Effector memory CD4-positive, alpha-beta T cell (primary cell): Measurements from ENCODE around the gene C6orf89.

ENCODE experiments used
- DNase-seq, 3 donors: peaks; one replicate each; pipeline ENCODE4 v3.0.0-alpha.2; 2020
- H3K27ac ChIP-seq: 2 replicates; pipeline ENCODE4 v1.7.0; 2013; ENCODE audit warnings: mild to moderate bottlenecking, low read length, moderate library complexity; ENCODE audit not compliant: insufficient read depth, poor library complexity, severe bottlenecking
- H3K27me3 ChIP-seq: replicated peaks from 2 replicates; pipeline ENCODE4 v1.7.0; 2013; ENCODE audit warnings: mild to moderate bottlenecking, low read length; ENCODE audit not compliant: insufficient read depth, control insufficient read depth, poor library complexity, severe bottlenecking
- H3K36me3 ChIP-seq: 2 replicates; pipeline ENCODE4 v1.7.0; 2013; ENCODE audit warnings: mild to moderate bottlenecking, low read length, moderate library complexity; ENCODE audit not compliant: control insufficient read depth, insufficient read depth
- H3K4me1 ChIP-seq: 2 replicates; pipeline ENCODE4 v1.7.0; 2013; ENCODE audit warnings: low read length, mild to moderate bottlenecking; ENCODE audit not compliant: control insufficient read depth, insufficient read depth, poor library complexity, severe bottlenecking
- H3K4me3 ChIP-seq: 2 replicates; pipeline ENCODE4 v1.7.0; 2013; ENCODE audit warnings: low read length, low read depth, mild to moderate bottlenecking; ENCODE audit not compliant: insufficient read depth, poor library complexity, severe bottlenecking
- H3K9me3 ChIP-seq: 2 replicates; pipeline ENCODE4 v1.7.0; 2013; ENCODE audit warnings: mild to moderate bottlenecking, low read length, moderate library complexity; ENCODE audit not compliant: control insufficient read depth

C6orf89 gene

DNA sequence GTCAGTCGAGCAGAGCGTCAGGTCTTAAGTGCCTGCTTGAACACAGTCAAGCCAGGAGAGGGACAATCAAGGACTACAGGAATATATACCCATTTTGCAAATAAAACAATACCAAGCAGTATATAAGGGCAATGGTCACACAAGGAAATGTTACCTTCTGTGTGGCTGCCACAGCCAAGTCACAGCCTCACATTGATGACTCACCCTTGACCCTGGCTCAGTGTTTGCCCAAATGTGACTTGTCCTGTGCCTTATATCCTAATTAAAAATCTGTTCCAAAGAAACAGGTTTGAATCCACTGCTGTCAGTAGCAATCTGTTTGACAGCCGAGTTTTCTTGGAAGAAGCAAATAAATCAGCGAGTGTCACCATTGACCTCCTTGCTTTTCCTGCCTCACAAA is 34.3 kb downstream of the C6orf89 start:
- Histone ChIP-seq H3K36me3 (peaks cover 70% of the 10 kb centered on the region), H3K27me3 (no peaks in the 10 kb centered on the region), H3K27ac (no peak overlapping the region), H3K4me1 (no peaks in the 10 kb centered on the region), H3K4me3 (no peak overlapping the region), H3K9me3 (no peaks in the 10 kb centered on the region)
- no peak for DNase-seq

DNA sequence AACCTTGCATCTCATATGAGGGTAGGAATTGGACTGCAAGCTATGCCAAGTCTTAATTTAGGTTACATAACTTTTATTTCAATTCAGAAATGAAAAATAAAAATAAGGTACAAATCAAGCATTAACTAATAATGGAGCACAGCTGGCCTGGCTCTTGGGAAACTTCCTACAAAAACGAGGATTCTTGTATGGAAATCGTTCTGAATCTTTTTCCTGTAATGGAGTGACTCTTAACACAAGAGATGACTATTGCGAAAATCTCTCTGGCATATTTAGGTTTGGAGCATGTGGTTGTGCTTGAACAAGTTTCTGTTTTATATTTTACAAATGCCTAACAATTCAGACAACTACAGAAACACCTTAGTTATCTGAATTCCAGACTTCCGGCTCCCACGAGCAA is 34.8 kb downstream of the C6orf89 start:
- no peak overlapping the region for H3K4me3 ChIP-seq
- H3K36me3 ChIP-seq = peaks cover 70% of the 10 kb centered on the region
- H3K27me3 ChIP-seq = no peaks in the 10 kb centered on the region
- H3K4me1 ChIP-seq = no peaks in the 10 kb centered on the region
- DNase-seq = no peak
- H3K27ac ChIP-seq = no peak overlapping the region
- no peaks in the 10 kb centered on the region for H3K9me3 ChIP-seq

DNA sequence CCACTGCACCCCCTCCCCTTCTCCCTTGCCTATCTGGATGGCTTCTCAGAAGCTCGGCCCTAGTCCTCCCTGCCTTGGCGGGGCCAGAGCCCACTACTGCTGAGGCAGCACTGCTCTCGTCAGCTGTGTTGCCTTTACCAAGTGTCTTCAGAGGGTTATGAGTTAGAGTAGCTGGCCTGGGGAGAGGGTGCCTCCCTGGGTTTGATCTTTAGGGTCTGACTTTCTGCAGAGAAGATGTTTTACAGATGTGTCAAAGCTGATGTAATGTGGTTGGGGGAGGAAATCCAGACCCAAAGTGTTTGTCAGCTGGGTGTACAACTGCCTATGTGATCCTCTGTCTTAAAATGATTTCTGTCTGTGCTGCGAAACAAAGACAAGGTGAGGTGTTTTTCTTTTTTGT is 38.4 kb downstream of the C6orf89 start:
- no peaks in the 10 kb centered on the region for H3K27me3 ChIP-seq
- DNase-seq = no peak
- H3K27ac ChIP-seq = no peak overlapping the region
- no peak overlapping the region for H3K4me3 ChIP-seq
- peaks cover 34% of the 10 kb centered on the region for H3K36me3 ChIP-seq
- no peaks in the 10 kb centered on the region for H3K4me1 ChIP-seq
- no peaks in the 10 kb centered on the region for H3K9me3 ChIP-seq

DNA sequence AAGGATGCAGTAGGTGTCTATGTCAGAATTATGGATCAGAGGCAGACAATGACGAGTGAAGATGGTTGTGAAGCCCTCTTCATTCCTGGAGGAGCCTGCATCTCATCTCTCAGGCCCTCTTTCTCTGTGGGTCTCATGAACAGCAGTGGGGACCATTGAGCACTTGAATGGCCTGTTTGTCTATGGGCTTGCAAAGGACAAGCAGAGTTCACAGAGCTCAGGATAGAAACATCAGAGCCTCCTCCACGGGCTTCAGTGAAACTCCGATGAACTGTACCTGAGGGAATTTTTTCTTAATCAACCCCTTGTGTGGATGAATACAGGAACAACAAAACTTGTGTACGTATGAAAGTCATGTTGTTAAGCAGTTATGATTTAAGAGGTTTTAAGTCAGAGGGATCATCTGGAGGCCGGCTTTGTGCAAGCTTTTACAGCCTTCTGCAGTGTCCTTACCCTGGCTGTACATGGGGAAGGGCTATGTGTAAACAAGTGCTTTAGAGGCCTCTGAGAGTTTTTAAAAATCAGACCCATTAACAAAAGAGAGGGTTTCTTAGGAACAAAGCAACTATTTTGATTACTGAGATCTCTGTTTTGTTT is 39.1 kb downstream of the C6orf89 start:
- no peak for DNase-seq
- Histone ChIP-seq H3K4me3 (no peak overlapping the region), H3K27me3 (no peaks in the 10 kb centered on the region), H3K9me3 (no peaks in the 10 kb centered on the region), H3K27ac (no peak overlapping the region), H3K4me1 (no peaks in the 10 kb centered on the region), H3K36me3 (peaks cover 27% of the 10 kb centered on the region)

DNA sequence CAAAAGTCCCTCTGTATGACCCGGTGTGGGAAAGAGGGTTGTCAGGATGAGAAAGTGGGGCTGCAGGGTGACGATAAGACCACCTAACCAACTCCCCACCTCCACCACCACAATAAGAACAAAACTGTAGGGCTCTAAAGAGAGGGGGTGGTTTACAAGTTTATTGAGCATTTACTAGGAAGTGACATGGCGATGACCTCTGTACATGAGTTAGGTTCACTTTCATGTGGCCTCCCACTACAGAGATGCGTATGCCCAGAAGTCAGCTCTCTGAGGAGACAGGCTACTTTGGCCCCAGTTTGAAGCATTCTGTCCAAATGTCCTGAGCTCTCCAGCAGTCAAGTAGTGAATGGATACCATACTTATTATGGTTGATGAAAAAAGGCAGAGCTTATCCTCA is 40.1 kb downstream of the C6orf89 start:
- Histone ChIP-seq H3K9me3 (no peaks in the 10 kb centered on the region), H3K4me1 (no peaks in the 10 kb centered on the region), H3K27me3 (no peaks in the 10 kb centered on the region), H3K36me3 (peaks cover 25% of the 10 kb centered on the region), H3K4me3 (no peak overlapping the region), H3K27ac (no peak overlapping the region)
- DNase-seq = no peak

DNA sequence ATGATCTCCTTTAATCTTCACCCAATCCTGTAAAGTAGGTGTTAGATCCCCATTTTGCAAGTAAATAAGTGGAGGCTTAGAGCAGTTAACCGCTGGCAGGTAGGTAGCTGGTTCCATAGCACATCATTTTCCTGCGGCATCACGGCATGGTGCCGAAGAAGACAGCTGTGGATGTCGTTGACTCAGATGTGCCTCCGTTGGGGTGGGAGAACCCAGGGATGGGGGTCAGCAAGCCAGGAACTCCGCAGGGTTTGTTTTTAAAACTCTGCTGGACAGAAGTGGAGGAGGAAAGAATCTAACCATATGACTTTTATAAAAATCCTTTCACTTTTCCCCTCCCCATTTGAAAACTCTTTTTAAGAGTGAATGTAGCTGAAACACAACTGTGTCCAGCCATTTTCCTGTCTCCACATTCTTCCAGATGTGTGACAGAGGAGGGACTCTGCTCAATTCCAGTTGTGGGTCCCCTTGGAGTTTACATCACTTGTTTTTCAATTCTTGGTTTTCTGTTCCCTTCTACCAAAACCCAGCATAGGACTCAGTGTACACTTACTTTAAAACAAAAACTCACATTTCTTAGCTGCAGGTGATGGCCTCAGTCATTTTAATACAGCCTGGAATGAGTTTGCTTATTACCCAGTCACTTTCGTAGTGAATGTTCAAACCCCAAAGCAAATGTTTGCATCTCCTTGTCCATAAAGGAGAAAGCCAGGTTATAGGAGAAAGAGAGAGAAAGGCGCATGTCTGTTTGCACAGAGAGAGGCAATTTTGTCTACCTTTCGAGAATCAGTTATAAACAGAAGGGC is 41.2 kb downstream of the C6orf89 start:
- Histone ChIP-seq H3K4me1 (no peaks in the 10 kb centered on the region), H3K4me3 (no peak overlapping the region), H3K9me3 (no peaks in the 10 kb centered on the region), H3K36me3 (peaks cover 25% of the 10 kb centered on the region), H3K27ac (no peak overlapping the region), H3K27me3 (no peaks in the 10 kb centered on the region)
- no peak for DNase-seq

DNA sequence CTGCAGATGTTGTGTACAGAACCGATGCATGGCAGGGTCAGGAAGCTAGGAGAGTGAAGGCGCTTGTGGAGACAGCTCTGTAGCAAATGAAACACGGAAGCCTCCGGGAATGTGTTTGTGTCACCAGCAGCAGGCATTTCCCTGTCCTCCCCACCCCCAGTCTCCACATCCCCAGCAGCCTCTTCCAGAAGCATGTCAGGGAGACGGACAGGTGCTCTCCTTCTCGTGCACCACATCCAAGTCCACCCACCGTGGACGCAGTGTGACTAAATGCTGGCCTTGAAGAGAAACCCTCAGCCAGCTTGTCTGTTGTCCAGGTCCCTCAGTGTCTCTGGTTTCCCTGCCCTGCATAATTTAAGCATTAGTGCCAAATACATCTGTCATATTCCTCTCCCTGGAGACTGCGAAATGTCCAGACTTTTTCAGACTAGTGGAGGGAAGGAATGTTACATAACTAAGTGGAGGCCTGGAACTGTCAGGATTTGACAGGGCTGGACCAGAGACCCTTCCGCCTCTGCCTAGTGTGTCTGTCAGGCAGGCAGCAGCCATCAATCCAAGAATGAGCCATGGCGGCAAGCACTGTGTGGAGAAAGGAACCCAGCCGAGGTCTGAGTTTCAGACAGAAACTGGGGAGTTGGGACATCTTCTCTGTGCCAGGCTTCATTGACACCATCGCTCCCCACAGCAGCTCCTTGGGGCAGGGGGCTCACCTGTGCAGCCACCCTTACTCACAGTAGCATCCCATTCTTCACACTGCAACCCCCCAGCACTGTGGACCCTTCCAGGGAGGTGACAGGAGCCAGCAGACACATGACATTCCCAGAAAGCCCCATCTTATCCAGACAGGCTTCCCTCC is 42.2 kb downstream of the C6orf89 start:
- no peak for DNase-seq
- Histone ChIP-seq H3K4me1 (no peaks in the 10 kb centered on the region), H3K9me3 (no peaks in the 10 kb centered on the region), H3K36me3 (peaks cover 18% of the 10 kb centered on the region), H3K27ac (no peak overlapping the region), H3K4me3 (no peak overlapping the region), H3K27me3 (no peaks in the 10 kb centered on the region)

DNA sequence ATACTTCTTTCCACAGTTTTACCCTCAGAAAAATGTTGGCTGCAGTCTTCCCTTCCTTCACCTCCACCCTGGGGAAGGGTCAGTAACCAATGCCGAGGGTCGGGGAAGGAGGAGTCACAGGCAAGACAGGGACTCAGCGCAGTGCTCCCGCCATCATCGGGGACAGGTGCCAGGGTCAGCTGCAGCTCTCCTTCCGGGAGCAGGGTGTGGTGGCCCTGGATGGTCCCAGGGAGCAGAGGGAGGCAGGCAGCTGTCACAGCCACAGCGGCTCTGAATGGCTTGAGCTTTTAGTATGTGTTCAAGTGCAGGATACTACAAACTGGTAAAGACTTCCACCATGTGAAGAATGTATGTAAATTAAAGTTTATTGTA is 42.8 kb downstream of the C6orf89 start:
- Histone ChIP-seq H3K4me1 (no peaks in the 10 kb centered on the region), H3K27ac (no peak overlapping the region), H3K4me3 (no peak overlapping the region), H3K27me3 (no peaks in the 10 kb centered on the region), H3K36me3 (peaks cover 13% of the 10 kb centered on the region), H3K9me3 (no peaks in the 10 kb centered on the region)
- DNase-seq = no peak

DNA sequence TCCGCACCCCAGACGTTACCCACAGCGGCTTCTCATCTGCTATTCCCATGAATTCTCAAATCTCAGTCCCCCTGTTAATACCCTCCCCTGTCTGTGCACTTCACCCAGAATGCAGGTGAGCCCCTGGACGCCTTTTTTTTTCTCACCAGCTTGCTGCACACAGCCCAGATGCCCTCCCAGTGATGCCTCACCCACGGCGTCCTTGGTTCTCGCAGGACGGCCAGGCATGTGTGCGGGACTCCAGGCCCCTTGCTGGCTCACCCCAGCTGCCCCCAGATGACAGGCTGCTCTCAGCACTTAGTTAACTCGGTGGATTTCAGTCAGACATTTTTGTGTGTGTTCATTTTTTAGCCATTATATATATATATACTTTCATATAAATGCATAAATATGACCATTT is 43.4 kb downstream of the C6orf89 start:
- no peaks in the 10 kb centered on the region for H3K27me3 ChIP-seq
- DNase-seq = no peak
- H3K4me3 ChIP-seq = no peak overlapping the region
- no peaks in the 10 kb centered on the region for H3K4me1 ChIP-seq
- H3K36me3 ChIP-seq = peaks cover 7% of the 10 kb centered on the region
- H3K27ac ChIP-seq = no peak overlapping the region
- H3K9me3 ChIP-seq = no peaks in the 10 kb centered on the region

DNA sequence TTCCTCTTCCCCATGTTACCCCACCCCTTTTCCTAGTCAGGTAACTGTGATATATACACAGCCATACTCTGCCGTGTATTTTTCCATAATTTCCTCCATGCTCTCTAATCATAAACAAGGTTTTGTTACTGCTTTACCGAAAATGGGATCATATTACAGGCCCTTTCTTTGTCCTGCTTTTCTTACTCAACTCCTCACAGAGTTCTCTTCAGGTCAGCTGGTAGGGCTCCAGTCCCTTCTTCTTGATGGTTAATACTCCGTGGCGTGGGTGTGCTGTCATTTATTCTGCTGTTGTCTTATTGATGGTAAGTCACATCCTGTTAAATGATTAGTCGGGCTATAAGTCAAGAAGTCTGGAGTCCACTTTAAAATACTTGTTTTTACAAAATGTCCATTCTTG is 43.9 kb downstream of the C6orf89 start:
- Histone ChIP-seq H3K27me3 (no peaks in the 10 kb centered on the region), H3K9me3 (no peaks in the 10 kb centered on the region), H3K27ac (no peak overlapping the region), H3K4me3 (no peak overlapping the region), H3K4me1 (no peaks in the 10 kb centered on the region), H3K36me3 (peaks cover 4% of the 10 kb centered on the region)
- DNase-seq = no peak
